Spleen (tissue), 7 donors: Measurements from ENCODE around the gene NACC1.

Source experiments
- POLR2AphosphoS5 ChIP-seq, 3 donors: sonication (generic); formaldehyde crosslinking; IDR thresholded peaks; one replicate each; pipeline ENCODE4 v1.5.1; 2017; ENCODE audit warnings: antibody characterized with exemption in 3 of 3
- TF ChIP-seq, protein P1 (sequence below), 11 experiments: fragments of 200-600 bp in 7 of 11; fragments of 450-650 bp in 4 of 11; sonication (generic) in 4 of 11; IDR thresholded peaks in 8 of 11; conservative IDR thresholded peaks in 3 of 11; 1 replicate in 7 of 11; 2 replicates in 4 of 11; pipeline versions ENCODE4 v1.4.0 to v1.8.0; 2016 to 2021; ENCODE audit warnings: antibody characterized with exemption in 11 of 11, inconsistent platforms in 4 of 11, mild to moderate bottlenecking in 1 of 11
- donor health status: DM: no; HTN: no; CAD: no; lungs with moderate emphysema.
- donor health status: DM: no; HTN: no; CAD: no.
- donor health status: DM: no; HTN: no; CAD: no.

DNA sequence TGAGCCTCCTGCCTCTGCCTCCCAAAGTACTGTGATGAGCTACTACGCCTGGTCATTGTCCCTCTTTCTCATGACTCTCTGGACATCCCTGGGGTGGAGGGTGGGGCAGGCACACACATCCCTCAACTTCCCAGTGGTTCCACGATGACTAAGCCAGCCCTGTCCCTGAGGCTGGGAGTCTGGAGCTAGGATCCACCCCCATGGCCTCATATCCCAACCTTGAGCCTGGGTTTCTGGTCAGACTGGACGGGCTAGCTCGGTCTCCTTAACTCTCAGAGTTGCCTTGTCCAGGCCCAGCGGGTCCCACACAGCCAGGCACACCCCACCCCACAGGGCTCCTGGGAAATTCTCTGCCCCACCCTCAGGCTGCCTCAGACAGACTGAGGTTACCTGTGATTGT lies 51.7 kb downstream of the NACC1 start:
- TF ChIP-seq, protein P1, sequence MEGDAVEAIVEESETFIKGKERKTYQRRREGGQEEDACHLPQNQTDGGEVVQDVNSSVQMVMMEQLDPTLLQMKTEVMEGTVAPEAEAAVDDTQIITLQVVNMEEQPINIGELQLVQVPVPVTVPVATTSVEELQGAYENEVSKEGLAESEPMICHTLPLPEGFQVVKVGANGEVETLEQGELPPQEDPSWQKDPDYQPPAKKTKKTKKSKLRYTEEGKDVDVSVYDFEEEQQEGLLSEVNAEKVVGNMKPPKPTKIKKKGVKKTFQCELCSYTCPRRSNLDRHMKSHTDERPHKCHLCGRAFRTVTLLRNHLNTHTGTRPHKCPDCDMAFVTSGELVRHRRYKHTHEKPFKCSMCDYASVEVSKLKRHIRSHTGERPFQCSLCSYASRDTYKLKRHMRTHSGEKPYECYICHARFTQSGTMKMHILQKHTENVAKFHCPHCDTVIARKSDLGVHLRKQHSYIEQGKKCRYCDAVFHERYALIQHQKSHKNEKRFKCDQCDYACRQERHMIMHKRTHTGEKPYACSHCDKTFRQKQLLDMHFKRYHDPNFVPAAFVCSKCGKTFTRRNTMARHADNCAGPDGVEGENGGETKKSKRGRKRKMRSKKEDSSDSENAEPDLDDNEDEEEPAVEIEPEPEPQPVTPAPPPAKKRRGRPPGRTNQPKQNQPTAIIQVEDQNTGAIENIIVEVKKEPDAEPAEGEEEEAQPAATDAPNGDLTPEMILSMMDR (IDR thresholded peaks at IDR 0.05 in 8 of 11, conservative IDR thresholded peaks at IDR 0.05 in 3 of 11): no peak
- no peak for TF ChIP-seq POLR2AphosphoS5 (IDR thresholded peaks at IDR 0.05)
